ENCODE data around the gene CYB5R4.

Gene CYB5R4

DNA sequence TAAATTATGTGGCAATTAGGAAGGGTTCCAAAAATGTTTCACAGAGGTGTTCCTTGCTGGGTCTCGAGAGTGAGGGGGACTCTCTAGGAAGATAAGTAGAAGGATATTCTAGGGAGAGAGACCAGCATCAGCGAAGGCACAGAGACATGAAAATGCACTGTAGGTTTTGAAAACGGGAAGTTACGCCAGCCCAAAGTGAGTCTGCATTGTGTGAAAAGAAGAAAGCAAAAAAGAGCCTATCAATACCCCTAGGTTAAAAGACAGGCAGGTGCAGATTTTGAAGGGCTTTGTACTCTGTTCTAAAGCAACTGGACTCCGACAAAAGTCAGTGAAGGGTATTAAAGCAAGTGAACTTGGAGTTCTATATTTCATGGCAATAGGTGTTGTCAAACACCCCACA, 148.4 kb downstream of the CYB5R4 start:
- H3K4me3 ChIP-seq (ENCODE audit: low read length), result no peak overlapping the region
- no peak for TF ChIP-seq ZNF274 (IDR thresholded peaks at IDR 0.05; ENCODE audit: low read depth, low read length)

DNA sequence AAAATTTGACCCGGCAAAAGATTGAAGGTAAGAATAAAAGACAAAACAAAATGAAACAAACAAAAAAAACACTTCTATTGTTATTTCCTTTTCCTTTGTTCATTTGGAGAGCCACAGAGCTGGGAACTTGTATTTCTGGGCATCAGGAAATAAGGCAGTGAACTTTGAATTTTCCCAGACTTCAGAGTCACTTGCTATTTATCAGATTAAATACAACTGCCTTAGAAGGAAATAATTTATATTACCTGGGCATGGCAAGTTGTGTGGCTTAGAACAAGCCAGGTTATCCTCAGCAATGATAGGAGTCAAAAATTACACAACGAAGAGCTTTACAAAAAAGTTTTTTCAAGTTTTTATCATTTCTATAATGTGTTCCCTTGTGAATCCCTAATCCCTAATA, 153.9 kb downstream of the CYB5R4 start:
- TF ChIP-seq ZNF274 (IDR thresholded peaks at IDR 0.05; ENCODE audit: low read depth, low read length), result no peak
- no peak overlapping the region for H3K4me3 ChIP-seq (ENCODE audit: low read length)

DNA sequence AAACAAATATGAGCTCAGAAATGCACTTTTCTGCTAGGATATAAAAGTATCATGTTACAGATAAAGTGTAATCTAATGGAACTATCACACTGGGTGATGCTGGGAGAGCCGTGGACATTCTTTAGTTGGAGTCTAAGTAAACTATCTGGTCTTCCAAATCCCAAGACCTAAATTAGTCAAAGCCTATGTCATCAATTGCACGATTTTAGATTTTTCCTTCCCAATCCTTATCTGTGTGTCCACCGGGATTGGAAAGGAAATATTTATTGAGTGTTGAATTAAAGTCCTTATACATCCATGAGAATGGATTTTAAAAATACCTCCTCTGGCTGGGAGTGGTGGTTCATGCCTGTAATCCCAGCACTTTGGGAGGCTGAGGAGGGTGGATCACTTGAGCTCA, 154.4 kb downstream of the CYB5R4 start:
- no peak overlapping the region for H3K4me3 ChIP-seq (ENCODE audit: low read length)
- TF ChIP-seq ZNF274 (IDR thresholded peaks at IDR 0.05; ENCODE audit: low read depth, low read length), result no peak

DNA sequence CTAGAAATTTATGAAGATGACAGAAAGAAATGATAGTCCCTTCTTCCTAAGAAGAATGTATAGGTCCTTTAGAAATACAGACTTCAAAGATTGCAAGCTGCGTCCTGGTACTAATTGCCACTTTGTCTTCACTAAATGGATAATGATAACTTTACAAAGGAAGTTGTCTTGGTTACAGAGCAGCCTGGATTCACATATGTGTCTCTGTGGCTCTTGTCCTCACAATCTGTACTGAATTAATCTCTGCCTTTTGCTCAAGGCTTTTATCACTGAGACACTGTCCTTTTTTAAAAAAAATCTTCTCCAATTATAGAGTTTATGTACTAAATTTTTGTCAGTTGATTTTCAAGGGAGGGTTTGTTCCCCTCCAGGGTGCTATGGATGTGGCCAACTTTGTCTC, 156.5 kb downstream of the CYB5R4 start:
- TF ChIP-seq ZNF274 (IDR thresholded peaks at IDR 0.05; ENCODE audit: low read depth, low read length), result no peak

More for the DNA sequence above, 156.5 kb downstream of the CYB5R4 start:
- H3K4me3 ChIP-seq (ENCODE audit: low read length), result no peak overlapping the region

Measured in GM08714 (cell line).